Neural progenitor cell (in vitro differentiated cells): Measurements from ENCODE around the gene MTRF1L. TPM values are rescaled to one million over a fixed set of nuclear protein-coding genes. Genes with fewer than 3 reads are reported as not detected.

Experiments used
- DNase-seq: peaks from one replicate; pipeline ENCODE4 v3.0.0-alpha.2; 2016; ENCODE audit warnings: low spot score
- H2AFZ ChIP-seq: fragments of 200-600 bp; sonication (generic); replicated peaks from 2 replicates; pipeline ENCODE4 v1.6.1; 2016; ENCODE audit warnings: antibody characterized with exemption
- H3F3A ChIP-seq: fragments of 200-600 bp; sonication (generic); 2 replicates; pipeline ENCODE4 v1.6.1; 2016; ENCODE audit warnings: antibody characterized with exemption, low read depth
- H3K27ac ChIP-seq: fragments of 200-600 bp; sonication (generic); 2 replicates; pipeline ENCODE4 v1.5.1; 2016; ENCODE audit warnings: mild to moderate bottlenecking
- H3K27me3 ChIP-seq: fragments of 200-600 bp; sonication (generic); 2 replicates; pipeline ENCODE4 v1.6.1; 2016; ENCODE audit warnings: mild to moderate bottlenecking, moderate library complexity
- H3K36me3 ChIP-seq: fragments of 200-600 bp; sonication (generic); 2 replicates; pipeline ENCODE4 v1.5.1; 2016
- H3K4me1 ChIP-seq: fragments of 200-600 bp; sonication (generic); 2 replicates; pipeline ENCODE4 v1.6.1; 2016; ENCODE audit warnings: mixed run types
- H3K4me2 ChIP-seq: fragments of 200-600 bp; sonication (generic); 2 replicates; pipeline ENCODE4 v1.6.1; 2016
- H3K4me3 ChIP-seq: fragments of 200-600 bp; sonication (generic); 2 replicates; pipeline ENCODE4 v1.5.1; 2016
- H3K79me2 ChIP-seq: fragments of 200-600 bp; sonication (generic); 2 replicates; pipeline ENCODE4 v1.6.1; 2016; ENCODE audit warnings: low read depth
- H3K9ac ChIP-seq: fragments of 200-600 bp; sonication (generic); 2 replicates; pipeline ENCODE4 v1.6.1; 2016
- H3K9me3 ChIP-seq: fragments of 200-600 bp; sonication (generic); 2 replicates; pipeline ENCODE4 v1.5.1; 2016; ENCODE audit warnings: low read depth
- H4K20me1 ChIP-seq: fragments of 200-600 bp; sonication (generic); 2 replicates; pipeline ENCODE4 v1.6.1; 2016; ENCODE audit warnings: low read depth
- H3K27ac Mint-ChIP-seq: 3 replicates; pipeline ENCODE4 v1.8.0; 2021; ENCODE audit warnings: mixed read lengths
- H3K27me3 Mint-ChIP-seq: 2 replicates; pipeline ENCODE4 v1.8.0; 2022; ENCODE audit warnings: low read depth, mild to moderate bottlenecking, inconsistent platforms, moderate library complexity, mixed read lengths; ENCODE audit not compliant: insufficient read depth
- H3K36me3 Mint-ChIP-seq: 3 replicates; pipeline ENCODE4 v1.8.0; 2021; ENCODE audit warnings: mixed read lengths
- H3K4me1 Mint-ChIP-seq: 3 replicates; pipeline ENCODE4 v1.8.0; 2021; ENCODE audit warnings: mixed read lengths
- H3K4me3 Mint-ChIP-seq: 3 replicates; pipeline ENCODE4 v1.8.0; 2021; ENCODE audit warnings: mild to moderate bottlenecking, moderate library complexity, mixed read lengths
- H3K9me3 Mint-ChIP-seq: 3 replicates; pipeline ENCODE4 v1.8.0; 2020; ENCODE audit warnings: mixed read lengths
- EZH2 ChIP-seq: fragments of 200-600 bp; sonication (generic); IDR thresholded peaks from 2 replicates; pipeline ENCODE4 v1.6.1; 2017; ENCODE audit warnings: antibody characterized with exemption, mild to moderate bottlenecking, moderate library complexity
- EZH2phosphoT487 ChIP-seq: fragments of 200-600 bp; sonication (generic); IDR thresholded peaks from 2 replicates; pipeline ENCODE4 v1.6.1; 2017; ENCODE audit warnings: antibody characterized with exemption
- total RNA-seq: library from RNA; depleted of rRNA; stranded (reverse); fragments of >200 nt; gene quantifications from 2 replicates; pipeline ENCODE4 v1.2.3, GENCODE V29; 2015; ENCODE audit warnings: low replicate concordance
- TF ChIP-seq, protein P1 (sequence below): fragments of 200-600 bp; sonication (generic); IDR thresholded peaks from 2 replicates; pipeline ENCODE4 v1.5.1; 2017; ENCODE audit warnings: antibody characterized with exemption, mild to moderate bottlenecking

Gene MTRF1L
- total RNA-seq, 1 donor from 2014 or later, result 29.0 TPM

DNA sequence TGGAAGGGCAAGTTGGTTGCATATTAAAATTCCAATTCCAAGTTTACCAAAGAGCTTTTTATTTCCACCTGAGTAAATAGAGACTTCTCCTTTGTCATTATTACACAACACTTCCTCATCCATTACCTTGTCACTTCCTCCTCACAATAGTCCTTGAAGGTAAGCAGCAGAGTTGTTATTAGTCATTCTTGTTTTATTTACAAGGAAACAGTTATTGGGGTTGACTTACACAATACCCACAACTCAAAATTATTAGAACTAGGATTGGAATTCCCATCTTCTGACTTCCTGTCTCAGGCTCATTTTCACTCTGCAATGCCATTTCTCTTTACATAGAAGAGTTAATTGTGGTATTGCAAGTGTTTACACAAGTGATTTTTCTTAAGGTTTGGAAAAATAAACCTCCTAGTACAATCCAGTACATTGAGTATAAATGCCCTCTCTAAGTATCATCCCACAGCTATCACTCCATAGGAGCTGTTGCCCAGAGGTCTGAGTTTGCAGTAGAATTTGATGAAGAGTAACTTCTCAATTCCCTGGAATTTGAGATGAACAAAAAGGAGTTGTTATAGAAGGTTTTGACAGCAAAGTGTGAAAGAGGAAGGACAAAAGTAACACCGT, 28.9 kb upstream of the MTRF1L start:
- Mint-ChIP-seq H3K4me1 (no peaks in the 10 kb centered on the region), H3K27me3 (no peaks in the 10 kb centered on the region), H3K4me3 (no peak overlapping the region), H3K27ac (no peak overlapping the region), H3K36me3 (no peaks in the 10 kb centered on the region), H3K9me3 (no peaks in the 10 kb centered on the region)
- no peak for TF ChIP-seq EZH2
- no peak for TF ChIP-seq EZH2phosphoT487
- TF ChIP-seq, protein P1, sequence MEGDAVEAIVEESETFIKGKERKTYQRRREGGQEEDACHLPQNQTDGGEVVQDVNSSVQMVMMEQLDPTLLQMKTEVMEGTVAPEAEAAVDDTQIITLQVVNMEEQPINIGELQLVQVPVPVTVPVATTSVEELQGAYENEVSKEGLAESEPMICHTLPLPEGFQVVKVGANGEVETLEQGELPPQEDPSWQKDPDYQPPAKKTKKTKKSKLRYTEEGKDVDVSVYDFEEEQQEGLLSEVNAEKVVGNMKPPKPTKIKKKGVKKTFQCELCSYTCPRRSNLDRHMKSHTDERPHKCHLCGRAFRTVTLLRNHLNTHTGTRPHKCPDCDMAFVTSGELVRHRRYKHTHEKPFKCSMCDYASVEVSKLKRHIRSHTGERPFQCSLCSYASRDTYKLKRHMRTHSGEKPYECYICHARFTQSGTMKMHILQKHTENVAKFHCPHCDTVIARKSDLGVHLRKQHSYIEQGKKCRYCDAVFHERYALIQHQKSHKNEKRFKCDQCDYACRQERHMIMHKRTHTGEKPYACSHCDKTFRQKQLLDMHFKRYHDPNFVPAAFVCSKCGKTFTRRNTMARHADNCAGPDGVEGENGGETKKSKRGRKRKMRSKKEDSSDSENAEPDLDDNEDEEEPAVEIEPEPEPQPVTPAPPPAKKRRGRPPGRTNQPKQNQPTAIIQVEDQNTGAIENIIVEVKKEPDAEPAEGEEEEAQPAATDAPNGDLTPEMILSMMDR, result no peak
- Histone ChIP-seq H3K27me3 (no peaks in the 10 kb centered on the region), H3K4me3 (no peak overlapping the region), H2AFZ (no peak overlapping the region), H3K4me1 (no peaks in the 10 kb centered on the region), H3F3A (no peaks in the 10 kb centered on the region), H3K4me2 (no peak overlapping the region), H4K20me1 (no peaks in the 10 kb centered on the region), H3K9ac (no peak overlapping the region), H3K79me2 (no peaks in the 10 kb centered on the region), H3K9me3 (no peaks in the 10 kb centered on the region), H3K36me3 (no peaks in the 10 kb centered on the region), H3K27ac (no peak overlapping the region)
- no peak for DNase-seq

DNA sequence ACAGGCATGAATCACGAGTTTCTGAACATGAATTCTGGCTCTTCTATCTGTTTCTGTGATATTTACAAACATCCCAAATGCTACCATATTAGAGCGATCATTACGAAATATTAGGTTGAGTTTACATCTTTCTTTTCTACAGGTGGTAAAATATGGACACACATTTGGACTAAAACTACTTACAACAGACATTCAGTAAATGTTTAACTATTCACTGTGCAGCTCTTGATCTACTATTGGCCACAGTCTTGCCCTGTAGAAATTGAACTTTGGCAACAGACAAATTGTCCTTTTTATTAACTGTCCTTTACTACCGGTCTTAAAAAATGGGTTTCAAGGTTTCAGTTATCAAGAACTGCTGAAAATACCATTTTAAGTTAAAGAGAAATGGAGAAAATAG, 26.5 kb upstream of the MTRF1L start:
- Histone ChIP-seq H3K4me2 (no peak overlapping the region), H3K9me3 (no peaks in the 10 kb centered on the region), H3K79me2 (no peaks in the 10 kb centered on the region), H3K4me3 (no peak overlapping the region), H3K36me3 (no peaks in the 10 kb centered on the region), H3K27ac (no peak overlapping the region), H3K4me1 (no peaks in the 10 kb centered on the region), H3K27me3 (no peaks in the 10 kb centered on the region), H3K9ac (no peak overlapping the region), H2AFZ (no peak overlapping the region), H4K20me1 (no peaks in the 10 kb centered on the region), H3F3A (no peaks in the 10 kb centered on the region)
- no peak overlapping the region for H3K27ac Mint-ChIP-seq
- no peak for DNase-seq
- no peak overlapping the region for H3K4me3 Mint-ChIP-seq
- no peaks in the 10 kb centered on the region for H3K4me1 Mint-ChIP-seq
- TF ChIP-seq, protein P1, result no peak
- TF ChIP-seq EZH2, result no peak
- no peak for TF ChIP-seq EZH2phosphoT487
- H3K36me3 Mint-ChIP-seq, result no peaks in the 10 kb centered on the region
- no peaks in the 10 kb centered on the region for H3K9me3 Mint-ChIP-seq
- no peaks in the 10 kb centered on the region for H3K27me3 Mint-ChIP-seq

DNA sequence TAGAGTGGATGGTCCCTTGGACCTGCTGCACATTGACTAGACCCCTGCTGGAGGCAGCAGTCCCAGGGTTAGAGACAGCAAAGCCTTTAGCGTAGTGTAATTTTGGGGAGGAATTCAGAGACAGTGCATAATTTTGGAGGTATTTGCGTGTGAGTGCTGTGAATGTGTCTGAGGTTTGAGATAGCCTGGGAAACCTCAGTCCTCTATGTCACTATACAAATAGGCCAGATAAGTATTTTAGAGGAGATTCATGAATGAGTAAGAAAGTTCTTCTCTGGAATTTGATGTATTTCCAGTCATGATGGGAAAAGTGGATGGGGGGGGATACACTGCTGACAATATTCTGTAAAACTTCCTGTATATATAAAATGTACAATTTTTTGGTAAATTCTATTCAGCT, 25.8 kb upstream of the MTRF1L start:
- no peaks in the 10 kb centered on the region for H3K36me3 ChIP-seq
- no peaks in the 10 kb centered on the region for H3K79me2 ChIP-seq
- Mint-ChIP-seq H3K27me3 (no peaks in the 10 kb centered on the region), H3K4me3 (no peak overlapping the region), H3K4me1 (no peaks in the 10 kb centered on the region), H3K36me3 (no peaks in the 10 kb centered on the region), H3K9me3 (no peaks in the 10 kb centered on the region), H3K27ac (no peak overlapping the region)
- TF ChIP-seq EZH2phosphoT487 (no peak), EZH2 (no peak)
- TF ChIP-seq, protein P1, result no peak
- H2AFZ ChIP-seq, result no peak overlapping the region
- no peaks in the 10 kb centered on the region for H3K4me1 ChIP-seq
- no peak overlapping the region for H3K27ac ChIP-seq
- H3K4me2 ChIP-seq, result no peak overlapping the region
- DNase-seq, result no peak
- H3K9me3 ChIP-seq, result no peaks in the 10 kb centered on the region
- no peak overlapping the region for H3K9ac ChIP-seq
- no peaks in the 10 kb centered on the region for H3K27me3 ChIP-seq
- no peak overlapping the region for H3K4me3 ChIP-seq
- H4K20me1 ChIP-seq, result no peaks in the 10 kb centered on the region
- H3F3A ChIP-seq, result no peaks in the 10 kb centered on the region
